Colon (tissue), 2 donors: ENCODE measurements around the gene POLN.
"Not testable (repeated sequence)": the region's sequence is repeated elsewhere in the genome, so short reads cannot be mapped to it uniquely, and the experiment has no call there.

Source experiments
- FAIRE-seq: peaks from 2 replicates; lab custom pipeline; 2012; peaks lifted over from hg19 to GRCh38; lab: Jason Lieb, UNC
- donor health status: control.
- donor health status: control.

Gene POLN

DNA sequence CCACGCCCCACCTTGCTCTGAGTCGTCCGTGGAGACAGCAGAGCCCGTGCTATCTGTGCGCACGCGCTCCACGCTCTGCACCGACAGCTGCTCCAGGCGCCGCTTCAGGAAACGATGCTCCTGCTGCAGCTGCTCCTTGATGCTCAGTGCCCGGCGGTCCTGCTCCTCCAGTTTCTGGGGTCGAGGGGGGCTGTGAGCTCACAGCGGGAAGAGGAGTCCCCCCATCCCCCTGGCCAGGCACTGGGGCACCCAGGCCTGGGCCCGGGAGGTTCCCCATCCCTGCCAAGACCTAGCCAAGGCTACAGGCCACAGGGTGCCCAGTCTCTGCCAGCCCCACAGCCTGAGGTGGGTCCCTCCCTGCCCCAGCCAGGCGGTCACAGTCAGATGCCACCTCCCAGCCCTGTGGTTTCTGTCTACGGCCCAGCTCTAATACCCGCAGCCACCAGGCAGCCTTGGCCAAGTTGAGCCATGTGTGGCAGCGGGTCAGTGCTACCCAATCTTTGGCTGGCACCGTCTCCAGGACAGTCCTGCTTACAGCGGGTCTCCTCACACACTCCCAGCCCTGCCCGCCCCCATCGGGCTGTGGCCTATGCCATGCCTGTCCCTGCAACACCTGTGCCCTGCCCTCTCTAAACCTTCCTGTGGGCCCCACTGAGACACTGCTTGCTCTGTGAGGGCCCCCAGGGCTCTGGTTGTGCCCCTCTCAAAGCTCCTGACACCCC is 9.3 kb upstream of the POLN start:
- no peak for FAIRE-seq

DNA sequence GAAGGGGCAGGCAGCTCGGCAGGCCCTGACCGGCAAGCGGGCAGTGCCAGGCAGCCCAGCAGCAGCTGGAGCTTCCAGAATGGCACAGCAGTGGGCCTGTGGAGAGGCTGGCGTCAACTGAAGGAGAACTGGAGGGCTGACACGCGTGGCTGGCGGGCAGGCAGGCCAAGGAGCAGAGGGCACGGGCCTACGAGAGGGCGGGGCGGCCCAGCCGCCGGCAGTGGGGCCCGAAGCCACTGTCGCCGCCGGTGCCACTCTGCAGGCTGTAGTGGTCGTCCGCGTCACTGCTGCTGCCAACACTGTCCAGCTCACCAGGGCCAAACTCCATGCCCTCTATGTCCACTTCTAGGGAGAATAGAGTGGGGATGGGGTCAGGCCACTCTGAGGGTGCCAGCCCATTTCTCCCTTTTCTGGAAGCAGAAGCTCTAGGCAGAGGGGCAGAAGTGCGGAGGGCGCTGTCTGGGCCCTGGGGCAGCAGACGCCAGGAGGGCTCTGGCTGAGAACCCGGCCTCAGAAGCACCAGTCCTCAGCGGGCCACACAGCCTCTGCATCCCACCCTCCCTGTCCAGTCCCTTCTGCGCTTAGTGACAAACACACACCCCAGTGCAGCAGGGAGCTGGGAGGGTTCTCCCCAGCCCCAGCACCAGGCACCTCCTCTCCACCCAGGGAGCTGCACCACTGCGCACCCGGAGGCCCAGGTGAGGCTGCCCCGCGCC is 8.6 kb upstream of the POLN start:
- no peak for FAIRE-seq

DNA sequence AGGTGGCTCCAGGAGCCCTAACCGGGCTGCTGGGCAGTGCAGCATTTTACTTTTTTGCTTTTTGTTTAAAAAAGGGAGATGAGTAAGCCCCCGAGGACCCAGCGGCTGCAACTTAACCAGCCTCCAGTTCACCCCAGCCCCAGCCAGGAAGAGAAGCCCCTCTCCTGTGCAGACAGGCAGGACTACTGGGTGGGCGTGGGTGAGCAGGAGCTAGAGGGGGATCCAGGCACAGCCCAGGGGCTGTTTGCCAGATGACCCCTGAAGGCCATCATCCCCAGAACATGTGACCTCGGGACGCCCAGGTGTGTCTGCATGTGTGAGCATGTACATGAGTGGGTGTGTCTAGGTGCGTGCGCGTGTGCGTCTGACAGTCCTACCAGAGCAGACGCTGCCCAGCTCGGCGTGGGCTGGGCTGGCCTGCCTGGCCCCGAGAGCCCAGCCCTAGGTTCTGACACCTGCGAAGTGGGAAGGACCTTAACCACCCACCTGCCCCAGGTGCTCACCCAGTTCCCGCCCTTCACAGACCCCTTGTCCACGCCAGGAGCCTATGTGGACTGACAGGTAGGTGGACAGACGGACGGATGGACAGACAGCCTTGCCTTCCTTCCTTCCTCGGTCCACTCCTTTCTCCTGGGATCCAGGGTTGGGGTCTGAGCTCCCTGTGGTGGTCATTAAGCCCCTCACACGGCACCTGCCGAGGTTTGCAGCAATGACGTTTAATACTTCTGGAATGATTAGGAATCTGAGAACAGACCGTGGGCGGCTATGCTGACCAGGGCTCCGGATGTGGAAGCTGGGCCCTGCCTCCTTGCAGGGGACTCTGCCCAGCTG is 7.8 kb upstream of the POLN start:
- no peak for FAIRE-seq

DNA sequence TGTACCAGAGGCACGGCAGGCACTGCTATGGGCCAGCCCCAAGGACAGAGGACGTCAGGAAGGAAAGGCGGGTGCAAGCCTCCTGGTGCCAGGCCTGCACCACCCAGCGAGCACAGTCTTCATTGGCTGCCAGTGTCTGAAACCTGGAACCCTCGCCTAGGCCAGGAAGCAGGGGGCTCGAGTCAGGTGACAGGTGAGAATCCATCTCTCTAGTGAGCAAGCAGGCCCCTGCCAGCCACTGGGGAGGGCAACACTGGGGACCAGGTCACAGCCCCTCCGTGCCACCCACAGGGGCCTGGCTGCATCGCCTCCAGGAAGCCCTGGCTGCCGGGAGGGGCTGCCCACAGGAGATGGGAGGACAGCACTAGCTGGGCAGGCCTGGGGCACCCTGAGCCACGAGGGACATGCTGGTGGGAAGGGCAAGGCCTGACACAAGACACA is 6.9 kb upstream of the POLN start:
- no peak for FAIRE-seq

DNA sequence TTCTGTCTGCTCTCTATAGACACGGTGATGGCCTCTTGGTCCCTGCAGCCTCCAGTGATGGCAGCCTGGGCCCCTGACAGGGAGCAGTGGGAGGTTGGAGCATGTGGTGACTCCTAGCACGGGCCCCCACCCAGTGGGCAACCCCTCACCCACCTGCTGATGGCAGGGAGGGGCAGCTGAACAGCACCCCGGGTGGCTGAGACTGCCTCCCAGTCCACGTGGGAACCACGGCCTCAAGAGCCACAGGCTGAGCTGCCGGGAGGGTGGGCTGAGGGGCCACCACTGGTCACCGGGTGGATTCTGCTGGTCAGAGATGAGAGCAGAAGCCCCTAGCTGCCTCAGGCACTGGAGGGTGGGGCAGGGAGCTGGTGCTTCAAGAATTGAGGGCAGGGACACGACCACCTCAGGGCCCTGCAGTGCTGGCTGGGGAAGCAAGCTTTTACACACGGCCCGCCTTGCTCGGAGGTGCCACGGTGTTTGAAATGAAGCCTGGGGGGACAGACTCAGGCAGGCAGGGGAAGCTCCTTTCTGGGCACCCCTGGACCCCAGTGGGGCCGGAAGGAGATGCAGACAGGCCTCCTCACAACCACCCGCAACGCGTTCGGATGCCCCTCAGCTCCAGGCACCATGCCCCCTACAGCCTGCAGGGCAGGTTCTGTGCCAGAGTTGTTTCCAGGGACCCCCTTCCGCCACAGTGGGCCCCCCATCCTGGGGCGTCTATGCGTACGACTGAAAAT is 6.3 kb upstream of the POLN start:
- no peak for FAIRE-seq

DNA sequence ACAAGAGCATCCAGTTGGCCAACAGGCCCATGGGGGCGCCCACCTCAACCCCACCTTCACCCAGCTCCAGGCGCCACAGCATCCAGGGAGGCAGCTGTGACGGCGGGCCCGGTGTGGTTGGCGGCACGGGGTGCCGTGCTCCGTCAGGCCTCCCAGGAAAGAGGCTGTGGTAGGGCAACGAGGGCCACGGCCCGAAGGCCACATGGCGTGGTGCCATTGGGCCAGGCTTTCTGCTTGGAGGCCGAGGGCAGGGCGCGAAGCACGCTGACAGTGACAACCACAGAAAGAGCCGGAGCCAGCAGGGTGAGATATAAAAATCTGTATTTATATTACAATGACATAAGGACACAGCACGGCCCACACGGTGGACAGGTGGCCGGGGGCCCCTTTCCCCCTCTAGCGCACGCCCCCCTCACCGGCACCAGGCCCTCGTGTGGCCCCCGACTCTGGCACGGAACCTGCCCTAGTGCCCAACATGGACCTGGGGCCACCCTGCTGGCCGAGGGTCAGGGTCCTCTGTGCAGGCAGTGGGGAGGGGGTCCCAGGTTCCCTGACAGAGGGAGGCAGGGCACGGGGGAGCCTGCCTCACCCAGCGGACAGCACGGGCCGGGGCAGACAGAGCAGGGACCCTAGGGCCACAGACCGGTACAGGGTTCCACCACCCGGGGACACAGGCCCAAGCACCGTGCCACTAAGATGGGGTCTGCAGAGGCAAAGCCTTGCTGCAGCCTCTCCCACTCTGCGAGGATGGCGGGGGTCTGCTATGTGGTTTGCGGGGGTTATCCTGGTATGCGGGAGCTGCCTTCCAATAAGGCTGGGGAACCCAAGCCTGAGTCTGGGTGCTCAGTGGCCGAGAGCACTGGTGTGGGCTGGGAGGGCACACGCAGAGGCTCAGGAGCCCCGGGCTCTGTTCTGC is 5.5 kb upstream of the POLN start:
- no peak for FAIRE-seq

DNA sequence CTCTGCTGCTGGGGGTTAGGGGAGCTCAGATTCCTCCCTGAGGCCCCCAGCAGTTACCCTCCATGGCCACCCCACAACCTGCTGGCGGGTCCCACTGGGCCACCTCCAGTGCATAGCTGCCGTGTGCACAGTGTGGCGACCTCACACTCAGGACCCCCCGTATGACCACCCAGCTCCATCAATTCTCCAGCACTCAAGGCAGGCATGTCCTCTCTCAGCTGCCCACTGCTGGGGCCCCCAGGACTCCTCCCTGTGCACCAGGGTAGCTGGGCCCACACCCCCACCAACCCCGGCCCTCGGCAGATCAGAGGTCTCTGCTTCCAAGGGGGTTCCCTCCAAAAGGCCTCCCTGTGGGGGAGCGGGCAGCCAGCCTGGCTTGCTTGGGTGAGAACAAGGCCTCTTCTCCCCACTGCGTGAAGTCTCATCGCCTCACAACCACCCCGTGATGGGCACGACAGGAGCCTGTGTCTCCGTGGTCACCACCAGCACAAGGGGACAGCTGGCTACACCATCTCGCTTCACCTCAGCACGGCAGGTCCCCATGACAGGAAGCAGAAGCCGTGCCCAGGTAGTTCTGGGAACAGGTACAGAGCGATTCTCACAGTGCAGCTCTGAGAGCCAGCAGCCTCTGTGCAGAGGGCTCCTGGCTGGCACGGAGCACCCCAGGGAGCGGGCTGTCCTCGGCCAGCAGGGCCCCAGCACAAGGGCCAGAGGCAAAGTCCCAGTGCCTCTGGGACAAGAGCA is 4.6 kb upstream of the POLN start:
- FAIRE-seq, result no peak

DNA sequence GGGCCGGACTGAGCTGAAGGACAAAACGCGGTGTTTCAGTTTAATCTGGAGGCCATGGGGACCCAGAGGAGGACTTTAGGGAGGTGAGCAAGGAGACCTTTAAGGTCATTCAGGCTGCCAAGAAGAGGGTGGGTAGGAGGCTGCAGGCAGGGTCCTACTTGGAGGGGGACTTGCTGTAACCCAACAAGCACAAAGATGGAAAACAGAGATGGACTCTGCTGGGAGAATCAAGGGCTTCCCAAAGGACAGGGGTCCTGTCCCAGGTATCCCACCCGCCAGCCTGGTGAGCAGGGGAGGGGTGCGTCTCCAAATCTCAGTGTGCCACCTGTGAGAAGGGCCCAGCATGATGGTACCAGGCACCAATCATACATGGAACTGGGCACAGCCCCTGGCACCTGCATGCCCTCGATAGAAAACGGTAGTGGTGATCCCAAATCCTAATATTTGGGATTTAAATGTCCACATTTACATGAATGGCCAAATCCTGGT is 3.9 kb upstream of the POLN start:
- FAIRE-seq, result no peak

DNA sequence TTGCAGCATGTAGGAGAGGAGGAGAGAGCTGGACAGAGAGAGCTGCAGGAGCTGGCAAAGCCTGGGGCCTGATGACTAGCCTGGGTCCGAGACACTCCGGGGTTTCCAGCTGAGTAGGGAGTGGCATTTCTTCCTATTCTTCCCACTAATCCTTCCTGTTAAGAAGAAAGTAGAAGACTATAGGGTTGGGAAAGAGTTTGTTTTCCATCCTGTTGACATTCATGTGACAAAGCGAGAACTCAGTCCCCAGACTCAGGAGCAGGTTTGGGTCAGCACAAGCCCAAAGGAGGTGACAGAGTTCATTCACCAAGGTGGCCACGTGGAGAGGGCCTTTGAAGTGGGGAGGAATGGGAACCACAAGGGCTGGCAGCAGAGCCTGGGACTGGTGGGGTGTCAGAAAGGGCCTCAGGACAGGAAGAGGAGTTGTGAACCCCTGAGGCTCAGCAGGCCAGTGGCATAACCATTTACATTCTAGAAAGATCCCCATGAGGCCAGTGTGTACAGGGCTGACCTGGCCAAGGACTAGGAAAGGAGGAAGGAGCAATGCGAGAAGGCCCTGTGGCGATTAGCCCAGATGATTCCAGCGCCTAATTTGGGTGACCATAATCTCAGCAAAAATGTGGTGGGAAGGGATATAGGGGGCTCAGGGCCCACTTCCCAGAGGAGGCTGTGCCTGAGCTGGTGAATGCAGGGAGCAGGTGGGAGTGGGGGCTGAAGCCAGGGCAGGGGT is 3.3 kb upstream of the POLN start:
- FAIRE-seq, result no peak

DNA sequence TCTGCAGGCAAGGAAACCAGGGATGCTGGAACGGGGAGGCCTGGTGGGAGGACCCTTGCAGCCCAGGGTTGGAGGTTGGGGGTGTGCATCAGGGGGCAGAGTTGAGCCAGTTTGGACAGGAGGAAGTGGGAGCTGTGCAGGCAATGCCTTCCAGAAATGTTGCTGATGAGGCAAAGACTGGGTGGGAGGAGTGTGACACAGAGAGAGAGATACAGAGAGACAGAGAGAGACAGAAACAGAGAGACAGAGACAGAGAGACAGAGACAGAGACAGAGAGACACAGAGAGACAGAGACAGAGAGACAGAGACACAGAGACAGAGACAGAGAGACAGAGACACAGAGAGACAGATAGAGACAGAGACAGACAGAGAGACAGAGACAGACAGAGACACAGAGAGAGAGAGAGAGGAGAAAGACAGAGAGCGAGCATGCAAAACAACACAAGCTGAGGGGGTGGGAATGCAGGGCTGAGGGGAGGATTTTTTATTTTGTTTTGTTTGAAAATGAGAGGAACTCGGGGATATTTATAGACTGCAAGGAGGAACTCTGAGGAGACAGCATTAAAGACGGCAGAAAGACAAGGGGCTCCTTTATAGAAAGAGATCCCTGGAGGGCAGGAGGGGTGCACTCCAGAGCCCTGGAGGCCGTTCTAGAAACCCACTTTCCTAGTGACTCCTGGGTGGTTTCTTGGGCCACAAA is 1.9 kb upstream of the POLN start:
- FAIRE-seq, result no peak

DNA sequence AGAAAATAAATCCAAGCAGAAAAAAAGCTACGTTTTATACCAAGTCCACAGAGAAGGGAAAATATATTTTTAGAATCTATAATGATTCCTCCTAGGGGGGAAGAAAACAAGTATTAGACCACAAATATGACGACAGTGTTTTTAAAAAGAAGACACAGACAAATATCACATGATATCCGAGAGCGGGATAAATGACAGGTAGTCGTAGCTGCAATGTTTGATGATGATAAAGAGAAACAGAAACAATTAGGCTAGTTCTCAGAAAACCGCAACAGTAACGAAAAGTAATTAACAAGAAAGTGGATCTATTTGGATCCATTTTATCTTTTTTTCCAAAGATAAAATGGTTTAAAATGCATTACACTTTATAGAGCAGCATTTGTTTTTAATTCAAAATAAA is 918 bp downstream of the POLN start:
- no peak for FAIRE-seq

DNA sequence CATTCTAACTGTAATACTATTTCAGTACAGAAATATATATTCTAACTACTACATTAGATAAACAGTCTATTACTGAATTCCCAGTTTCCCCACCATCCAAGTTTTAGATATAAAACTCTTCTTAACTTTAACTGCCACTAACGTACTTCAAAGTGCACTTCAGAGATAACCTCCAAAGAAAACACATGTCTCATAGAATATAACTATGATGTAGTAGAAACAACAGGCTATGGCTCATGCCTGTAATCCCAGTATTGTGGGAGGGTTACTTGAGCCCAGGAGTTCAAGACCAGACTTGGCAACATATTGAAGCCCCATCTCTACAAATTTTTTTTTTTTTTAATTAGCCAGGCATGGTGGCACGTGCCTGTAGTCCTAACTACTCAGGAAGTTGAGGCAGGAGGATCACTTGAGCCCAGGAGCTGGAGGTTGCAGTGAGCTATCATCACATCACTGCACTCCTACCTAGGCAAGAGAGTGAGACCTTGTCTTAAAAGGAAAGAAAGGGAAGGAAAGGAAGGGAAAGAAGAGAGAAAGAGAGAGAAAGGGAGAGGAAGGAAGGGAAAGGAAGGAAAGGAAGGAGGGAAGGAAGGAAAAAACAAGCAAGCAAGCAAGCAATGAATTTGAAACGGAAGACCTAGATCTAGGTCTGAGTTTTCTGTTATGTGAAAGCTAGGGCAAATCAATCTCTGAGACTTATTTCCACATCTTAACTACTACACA is 4.8 kb downstream of the POLN start:
- FAIRE-seq, result no peak

DNA sequence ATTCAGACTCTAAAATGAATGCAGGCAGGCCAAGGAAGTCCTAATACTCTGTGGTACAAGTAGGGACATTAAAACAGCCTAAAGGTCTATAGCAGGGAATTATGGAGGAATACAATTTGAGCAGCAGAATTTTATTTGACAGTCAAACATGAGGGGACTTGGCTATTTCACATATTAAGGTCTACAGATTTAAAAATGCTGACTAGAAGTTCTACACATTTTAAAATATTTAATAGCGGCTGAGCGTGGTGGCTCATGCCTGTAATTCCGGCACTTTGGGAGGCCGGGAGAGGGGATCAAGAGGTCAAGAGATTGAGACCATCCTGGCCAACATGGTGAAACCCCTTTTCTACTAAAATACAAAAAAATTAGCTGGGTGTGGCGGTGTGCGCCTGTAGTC is 10.8 kb downstream of the POLN start:
- FAIRE-seq, result no peak

DNA sequence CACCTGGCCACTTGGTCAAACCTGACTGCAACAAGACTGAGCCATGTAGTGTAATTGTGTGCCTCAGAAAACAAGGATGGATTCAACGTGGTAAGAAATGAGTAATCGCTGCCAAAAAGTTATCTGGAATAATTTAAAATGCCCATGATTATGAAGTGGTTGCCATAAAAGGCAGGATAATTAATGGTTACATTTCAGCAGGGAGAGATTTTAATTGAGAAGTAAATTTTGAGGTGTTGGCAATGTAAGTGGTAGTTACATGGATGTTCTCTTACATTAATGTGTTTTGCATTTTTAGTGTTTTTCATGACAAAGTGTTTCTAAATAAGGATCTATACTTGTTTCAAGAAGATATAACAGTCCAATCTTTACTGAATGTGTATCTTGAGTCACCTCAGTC is 15.7 kb downstream of the POLN start:
- no peak for FAIRE-seq

DNA sequence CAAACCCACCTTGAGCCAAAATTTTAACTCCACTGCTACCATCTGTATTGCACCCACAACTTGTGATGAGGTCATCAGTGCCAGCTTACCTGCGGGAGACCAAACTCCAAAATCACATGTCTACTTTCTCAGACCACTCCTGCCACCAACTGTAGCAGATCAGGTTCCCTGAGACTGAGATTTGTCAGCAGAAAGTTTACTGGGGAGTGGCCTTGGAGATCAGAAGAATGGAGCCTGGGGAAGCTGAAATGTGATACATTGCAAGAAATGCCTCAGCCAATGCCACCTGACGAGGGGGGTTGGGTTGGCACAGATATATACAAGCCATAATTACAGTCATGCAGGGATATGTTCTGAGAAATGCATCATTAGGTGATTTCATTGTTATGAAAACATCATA is 19.1 kb downstream of the POLN start:
- FAIRE-seq, result no peak

DNA sequence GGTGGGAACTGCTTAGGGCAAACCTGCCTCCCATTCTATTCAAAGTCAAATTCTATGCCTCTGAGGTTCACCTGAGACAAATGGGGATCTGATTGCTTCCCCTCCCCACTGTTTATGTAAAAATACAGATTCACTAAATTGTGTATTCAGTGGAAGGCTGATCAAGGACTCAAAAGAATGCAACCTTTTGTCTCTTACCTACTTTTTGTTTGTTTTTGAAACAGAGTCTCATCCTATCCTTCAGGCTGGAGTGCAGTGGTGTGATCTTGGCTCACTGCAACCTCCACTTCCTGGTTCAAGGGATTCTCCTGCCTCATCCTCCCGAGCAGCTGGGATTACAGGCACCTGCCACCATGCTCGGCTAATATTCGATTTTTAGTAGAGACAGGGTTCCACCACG is 20.5 kb downstream of the POLN start:
- not testable (repeated sequence) for FAIRE-seq

DNA sequence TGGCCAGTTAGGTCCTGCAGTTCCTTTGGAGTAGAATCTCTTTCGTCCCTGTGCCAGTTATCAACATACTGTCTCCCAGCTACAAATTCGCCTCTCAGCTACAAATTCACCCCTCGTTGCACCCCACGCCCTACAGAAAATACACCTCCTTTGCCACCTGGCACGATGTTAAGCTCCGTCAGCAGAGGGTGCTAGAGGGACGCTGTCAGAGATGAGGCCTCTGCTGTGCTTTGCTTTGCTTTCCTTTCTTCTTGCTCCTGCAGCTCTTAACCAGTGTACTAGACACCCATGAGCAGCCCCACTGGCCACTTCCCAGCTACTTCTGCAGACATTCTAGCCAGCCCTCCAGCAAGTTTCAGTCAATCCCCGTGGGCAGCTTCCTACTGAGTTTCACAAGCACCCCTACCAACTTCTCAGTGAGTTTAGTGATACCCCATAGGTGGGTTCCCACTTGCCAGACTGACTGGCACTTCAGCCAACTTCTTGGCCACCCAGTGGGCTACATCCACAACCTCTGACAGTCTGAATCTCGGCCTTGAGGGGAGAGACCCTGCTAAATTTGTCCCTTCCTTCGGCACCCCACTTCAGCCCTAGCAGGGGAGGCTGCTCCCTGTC is 21.8 kb downstream of the POLN start:
- FAIRE-seq, result no peak

DNA sequence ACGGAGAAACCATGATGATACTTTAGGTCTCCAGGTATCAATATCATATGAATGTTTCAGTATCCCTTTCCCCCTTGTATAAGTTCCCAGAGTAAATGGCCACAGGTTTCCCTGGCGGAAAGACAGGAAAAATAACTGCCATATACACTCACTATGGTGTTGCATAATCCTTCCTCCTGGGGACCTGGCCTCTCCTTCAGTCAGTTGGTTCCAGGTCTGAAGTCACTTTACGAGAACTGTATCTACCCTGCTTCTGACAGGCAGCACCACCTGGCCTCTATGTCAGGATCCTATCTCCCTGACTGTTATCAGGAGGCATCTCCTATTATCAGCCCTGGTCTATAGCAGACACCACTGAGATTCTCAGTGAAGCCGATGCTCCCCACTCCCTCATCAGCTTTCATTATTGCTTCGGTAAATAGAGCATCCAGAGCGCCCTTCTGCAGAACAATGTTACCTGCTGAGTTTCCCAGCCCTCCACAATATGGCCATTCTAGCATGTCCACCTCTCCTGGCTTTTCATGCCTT is 22.6 kb downstream of the POLN start:
- FAIRE-seq, result no peak
